Astrocyte (in vitro differentiated cells and primary cell): Measurements from ENCODE around the gene DDX47.

Source experiments
- EZH2 ChIP-seq: IDR thresholded peaks from 2 replicates; pipeline ENCODE4 v1.6.1; 2012; ENCODE audit warnings: mild to moderate bottlenecking, low read length, inconsistent platforms; ENCODE audit not compliant: insufficient read depth
- TF ChIP-seq, protein P1 (sequence below): IDR thresholded peaks from 2 replicates; pipeline ENCODE4 v1.5.1; 2011; ENCODE audit warnings: low read depth, mild to moderate bottlenecking, inconsistent platforms, low read length, moderate library complexity; ENCODE audit not compliant: insufficient read depth

DNA sequence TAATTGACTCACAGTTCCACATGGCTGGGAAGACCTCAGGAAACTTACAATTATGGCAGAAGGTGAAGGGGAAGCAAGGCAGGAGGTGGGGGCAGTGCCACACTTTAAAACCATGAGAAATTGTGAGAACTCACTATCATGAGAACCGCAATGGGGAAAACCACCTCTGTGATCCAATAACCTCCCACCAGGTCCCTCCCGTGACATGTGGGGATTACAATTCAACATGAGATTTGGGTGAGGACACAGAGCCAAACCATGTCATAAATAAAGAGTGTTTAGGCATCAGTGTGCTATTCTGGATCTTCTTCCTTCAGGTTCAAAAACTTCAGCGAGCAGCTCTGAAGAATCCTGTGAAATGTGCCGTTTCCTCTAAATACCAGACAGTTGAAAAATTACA, 9.7 kb downstream of the DDX47 start:
- TF ChIP-seq, protein P1, sequence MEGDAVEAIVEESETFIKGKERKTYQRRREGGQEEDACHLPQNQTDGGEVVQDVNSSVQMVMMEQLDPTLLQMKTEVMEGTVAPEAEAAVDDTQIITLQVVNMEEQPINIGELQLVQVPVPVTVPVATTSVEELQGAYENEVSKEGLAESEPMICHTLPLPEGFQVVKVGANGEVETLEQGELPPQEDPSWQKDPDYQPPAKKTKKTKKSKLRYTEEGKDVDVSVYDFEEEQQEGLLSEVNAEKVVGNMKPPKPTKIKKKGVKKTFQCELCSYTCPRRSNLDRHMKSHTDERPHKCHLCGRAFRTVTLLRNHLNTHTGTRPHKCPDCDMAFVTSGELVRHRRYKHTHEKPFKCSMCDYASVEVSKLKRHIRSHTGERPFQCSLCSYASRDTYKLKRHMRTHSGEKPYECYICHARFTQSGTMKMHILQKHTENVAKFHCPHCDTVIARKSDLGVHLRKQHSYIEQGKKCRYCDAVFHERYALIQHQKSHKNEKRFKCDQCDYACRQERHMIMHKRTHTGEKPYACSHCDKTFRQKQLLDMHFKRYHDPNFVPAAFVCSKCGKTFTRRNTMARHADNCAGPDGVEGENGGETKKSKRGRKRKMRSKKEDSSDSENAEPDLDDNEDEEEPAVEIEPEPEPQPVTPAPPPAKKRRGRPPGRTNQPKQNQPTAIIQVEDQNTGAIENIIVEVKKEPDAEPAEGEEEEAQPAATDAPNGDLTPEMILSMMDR = no peak
- TF ChIP-seq EZH2 = no peak
